ENCODE data around the gene GPR146.
"Not testable (repeated sequence)": the region's sequence is repeated elsewhere in the genome, so short reads cannot be mapped to it uniquely, and the experiment has no call there.

- TF ChIP-seq, protein P1, sequence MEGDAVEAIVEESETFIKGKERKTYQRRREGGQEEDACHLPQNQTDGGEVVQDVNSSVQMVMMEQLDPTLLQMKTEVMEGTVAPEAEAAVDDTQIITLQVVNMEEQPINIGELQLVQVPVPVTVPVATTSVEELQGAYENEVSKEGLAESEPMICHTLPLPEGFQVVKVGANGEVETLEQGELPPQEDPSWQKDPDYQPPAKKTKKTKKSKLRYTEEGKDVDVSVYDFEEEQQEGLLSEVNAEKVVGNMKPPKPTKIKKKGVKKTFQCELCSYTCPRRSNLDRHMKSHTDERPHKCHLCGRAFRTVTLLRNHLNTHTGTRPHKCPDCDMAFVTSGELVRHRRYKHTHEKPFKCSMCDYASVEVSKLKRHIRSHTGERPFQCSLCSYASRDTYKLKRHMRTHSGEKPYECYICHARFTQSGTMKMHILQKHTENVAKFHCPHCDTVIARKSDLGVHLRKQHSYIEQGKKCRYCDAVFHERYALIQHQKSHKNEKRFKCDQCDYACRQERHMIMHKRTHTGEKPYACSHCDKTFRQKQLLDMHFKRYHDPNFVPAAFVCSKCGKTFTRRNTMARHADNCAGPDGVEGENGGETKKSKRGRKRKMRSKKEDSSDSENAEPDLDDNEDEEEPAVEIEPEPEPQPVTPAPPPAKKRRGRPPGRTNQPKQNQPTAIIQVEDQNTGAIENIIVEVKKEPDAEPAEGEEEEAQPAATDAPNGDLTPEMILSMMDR (IDR thresholded peaks at IDR 0.05): not testable (repeated sequence)
- not testable (repeated sequence) for TF ChIP-seq POLR2AphosphoS5 (IDR thresholded peaks at IDR 0.05; ENCODE audit: low read depth, low read length)
Measured at GRCh38 chr7:1002445-1002844, 41.9 kb upstream of the GPR146 start.

All from Panc1 (cell line).